Testis (tissue), 2 donors: ENCODE data around the gene MORN4.

Source experiments
- POLR2A ChIP-seq: fragments of 450-650 bp; IDR thresholded peaks from one replicate; pipeline ENCODE4 v1.6.1; 2017; ENCODE audit warnings: antibody characterized with exemption, mild to moderate bottlenecking, moderate library complexity
- TF ChIP-seq, protein P1 (sequence below), 3 experiments: fragments of 450-650 bp in 2 of 3; fragments of 200-600 bp in 1 of 3; sonication (generic) in 1 of 3; IDR thresholded peaks; one replicate each; pipeline ENCODE4 v1.5.1; 2016 to 2019; ENCODE audit warnings: antibody characterized with exemption in 3 of 3, mild to moderate bottlenecking in 2 of 3, moderate library complexity in 1 of 3

DNA sequence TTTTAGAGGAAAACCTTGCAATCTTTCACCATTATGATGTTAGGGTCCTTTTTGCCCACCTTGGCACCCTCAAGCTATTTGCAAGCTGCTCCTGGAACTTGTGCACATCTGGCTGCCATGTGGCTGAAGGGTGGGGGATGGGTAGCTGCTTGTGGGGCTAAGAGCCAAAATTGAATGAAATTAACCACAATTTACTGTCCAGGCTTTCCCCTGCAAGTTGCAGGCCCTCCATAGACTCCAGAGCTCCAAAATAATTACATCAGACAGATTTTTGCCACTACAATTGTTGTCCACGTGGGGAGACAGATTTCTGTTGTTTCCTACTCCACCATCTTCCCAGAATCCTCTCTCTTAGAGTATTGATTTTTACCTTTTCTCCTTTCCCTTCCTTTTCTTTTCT, 26.3 kb upstream of the MORN4 start:
- TF ChIP-seq POLR2A: no peak
- TF ChIP-seq, protein P1, sequence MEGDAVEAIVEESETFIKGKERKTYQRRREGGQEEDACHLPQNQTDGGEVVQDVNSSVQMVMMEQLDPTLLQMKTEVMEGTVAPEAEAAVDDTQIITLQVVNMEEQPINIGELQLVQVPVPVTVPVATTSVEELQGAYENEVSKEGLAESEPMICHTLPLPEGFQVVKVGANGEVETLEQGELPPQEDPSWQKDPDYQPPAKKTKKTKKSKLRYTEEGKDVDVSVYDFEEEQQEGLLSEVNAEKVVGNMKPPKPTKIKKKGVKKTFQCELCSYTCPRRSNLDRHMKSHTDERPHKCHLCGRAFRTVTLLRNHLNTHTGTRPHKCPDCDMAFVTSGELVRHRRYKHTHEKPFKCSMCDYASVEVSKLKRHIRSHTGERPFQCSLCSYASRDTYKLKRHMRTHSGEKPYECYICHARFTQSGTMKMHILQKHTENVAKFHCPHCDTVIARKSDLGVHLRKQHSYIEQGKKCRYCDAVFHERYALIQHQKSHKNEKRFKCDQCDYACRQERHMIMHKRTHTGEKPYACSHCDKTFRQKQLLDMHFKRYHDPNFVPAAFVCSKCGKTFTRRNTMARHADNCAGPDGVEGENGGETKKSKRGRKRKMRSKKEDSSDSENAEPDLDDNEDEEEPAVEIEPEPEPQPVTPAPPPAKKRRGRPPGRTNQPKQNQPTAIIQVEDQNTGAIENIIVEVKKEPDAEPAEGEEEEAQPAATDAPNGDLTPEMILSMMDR (IDR thresholded peaks at IDR 0.05): no peak
